CD14-positive monocyte (primary cell): Measurements from ENCODE around the gene CASK. TPM values are rescaled to one million over a fixed set of nuclear protein-coding genes. Genes with fewer than 3 reads are reported as not detected.

ENCODE experiments used
- DNase-seq, 3 donors: peaks; one replicate each; pipeline ENCODE4 v3.0.0-alpha.2; 2011 to 2022
- H2AFZ ChIP-seq: 2 replicates; pipeline ENCODE4 v1.6.0; 2012; ENCODE audit warnings: mild to moderate bottlenecking, low read depth, low read length, inconsistent platforms; ENCODE audit not compliant: insufficient read depth, poor library complexity, severe bottlenecking
- H3K27ac ChIP-seq, 2 donors: 1 replicate in 1 of 2; 2 replicates in 1 of 2; pipeline ENCODE4 v1.5.1; 2012 to 2013; ENCODE audit warnings: low read length in 2 of 2, control low read depth in 1 of 2, inconsistent platforms in 1 of 2, low read depth in 1 of 2, mild to moderate bottlenecking in 1 of 2
- H3K27me3 ChIP-seq, 2 donors: one replicate each; pipeline versions ENCODE4 v1.6.0 to v1.6.1; 2011 to 2013; ENCODE audit warnings: low read length in 2 of 2; ENCODE audit not compliant: control insufficient read depth in 2 of 2, insufficient read depth in 2 of 2
- H3K36me3 ChIP-seq, 2 donors: replicated peaks in 1 of 2; 1 replicate in 1 of 2; 2 replicates in 1 of 2; pipeline versions ENCODE4 v1.5.1 to v1.6.1; 2012 to 2013; ENCODE audit warnings: low read length in 2 of 2, control low read depth in 1 of 2, inconsistent platforms in 1 of 2, mild to moderate bottlenecking in 1 of 2; ENCODE audit not compliant: insufficient read depth in 2 of 2, control insufficient read depth in 1 of 2
- H3K4me1 ChIP-seq, 2 donors: 1 replicate in 1 of 2; 2 replicates in 1 of 2; pipeline versions ENCODE4 v1.5.1 to v1.6.1; 2012 to 2013; ENCODE audit warnings: low read length in 2 of 2, control low read depth in 1 of 2, inconsistent platforms in 1 of 2, mild to moderate bottlenecking in 1 of 2, moderate library complexity in 1 of 2; ENCODE audit not compliant: insufficient read depth in 2 of 2, control insufficient read depth in 1 of 2
- H3K4me2 ChIP-seq: replicated peaks from 2 replicates; pipeline ENCODE3; 2012; ENCODE audit warnings: low read length, moderate library complexity, mild to moderate bottlenecking; ENCODE audit not compliant: poor library complexity, severe bottlenecking; ENCODE audit errors: extremely low read depth
- H3K4me3 ChIP-seq, 3 experiments: fragments of 200-600 bp in 1 of 3; sonication (generic) in 1 of 3; replicated peaks in 1 of 3; 1 replicate in 2 of 3; 2 replicates in 1 of 3; pipeline ENCODE4 v1.5.1; 2011 to 2013; ENCODE audit warnings: low read length in 3 of 3, mild to moderate bottlenecking in 3 of 3, control low read depth in 2 of 3, low read depth in 2 of 3, inconsistent platforms in 1 of 3, moderate library complexity in 1 of 3
- H3K79me2 ChIP-seq: 2 replicates; pipeline ENCODE4 v1.6.0; 2012; ENCODE audit warnings: mild to moderate bottlenecking, control low read depth, inconsistent platforms, low read length, moderate library complexity; ENCODE audit not compliant: insufficient read depth
- H3K9ac ChIP-seq: 2 replicates; pipeline ENCODE4 v1.6.0; 2017; ENCODE audit warnings: low read length, mild to moderate bottlenecking; ENCODE audit not compliant: insufficient read depth, poor library complexity, severe bottlenecking
- H3K9me3 ChIP-seq, 2 donors: replicated peaks in 1 of 2; 1 replicate in 1 of 2; 2 replicates in 1 of 2; pipeline versions ENCODE4 v1.5.1 to v1.6.1; 2012 to 2013; ENCODE audit warnings: low read length in 2 of 2, control low read depth in 1 of 2; ENCODE audit not compliant: control insufficient read depth in 1 of 2, insufficient read depth in 1 of 2
- H4K20me1 ChIP-seq: 2 replicates; pipeline ENCODE4 v1.6.0; 2012; ENCODE audit warnings: mild to moderate bottlenecking, low read length, control low read depth, moderate library complexity; ENCODE audit not compliant: insufficient read depth
- H3K27ac Mint-ChIP-seq, 7 donors: one replicate each; pipeline ENCODE4 v1.8.0; 2020; ENCODE audit warnings: mild to moderate bottlenecking in 7 of 7, mixed read lengths in 7 of 7, moderate library complexity in 6 of 7, inconsistent platforms in 2 of 7
- H3K27me3 Mint-ChIP-seq, 3 donors: one replicate each; pipeline ENCODE4 v1.8.0; 2021 to 2022; ENCODE audit warnings: low read depth in 3 of 3, mild to moderate bottlenecking in 3 of 3, mixed read lengths in 3 of 3, moderate library complexity in 3 of 3, inconsistent platforms in 1 of 3
- H3K36me3 Mint-ChIP-seq, 2 donors: one replicate each; pipeline ENCODE4 v1.8.0; 2020; ENCODE audit warnings: mixed read lengths in 2 of 2, inconsistent platforms in 1 of 2, mild to moderate bottlenecking in 1 of 2
- H3K4me1 Mint-ChIP-seq: one replicate; pipeline ENCODE4 v1.8.0; 2020; ENCODE audit warnings: mild to moderate bottlenecking, mixed read lengths
- H3K4me3 Mint-ChIP-seq, 2 donors: one replicate each; pipeline ENCODE4 v1.8.0; 2020; ENCODE audit warnings: mild to moderate bottlenecking in 2 of 2, mixed read lengths in 2 of 2, moderate library complexity in 1 of 2
- H3K9me3 Mint-ChIP-seq, 7 donors: one replicate each; pipeline ENCODE4 v1.8.0; 2020 to 2022; ENCODE audit warnings: mixed read lengths in 7 of 7, mild to moderate bottlenecking in 6 of 7, moderate library complexity in 6 of 7, inconsistent platforms in 2 of 7
- CTCF ChIP-seq: fragments of 200-600 bp; IDR thresholded peaks from one replicate; pipeline ENCODE4 v1.8.0; 2022; ENCODE audit warnings: antibody characterized with exemption, mild to moderate bottlenecking
- WGBS: methylation state at CpG from one replicate; pipeline ENCODE4 v1.1.5; 2013; ENCODE audit warnings: missing lambda C conversion rate; ENCODE audit not compliant: insufficient coverage; 5-methylcytosine and 5-hydroxymethylcytosine counted together
- intact Hi-C, 2 donors: fragments of 100-400 bp; cut with micrococcal nuclease; formaldehyde crosslinking; loops; one replicate each; pipeline versions ENCODE4 v1.15.0 to v1.15.1; 2023
- polyA plus RNA-seq, 3 donors: library from polyadenylated mRNA; depleted of rRNA in 1 of 3; unstranded in 2 of 3; stranded (reverse) in 1 of 3; fragments of 300-500 nt in 2 of 3; fragments of >200 nt in 1 of 3; fragmentation: Illumina TruSeq in 2 of 3; gene quantifications; 1 replicate in 2 of 3; 2 replicates in 1 of 3; pipeline ENCODE4 v1.2.3, GENCODE V29; 2012 to 2021

The CASK gene
- polyA plus RNA-seq, 3 donors = 0.48 to 7.4 (median 2.5) TPM

GRCh38 chrX:41553688-41554087, 369.7 kb downstream of the CASK start:
- no peak for DNase-seq
- Histone ChIP-seq H3K79me2 (no peaks in the 10 kb centered on the region), H3K27ac (no peak overlapping the region), H3K27me3 (peaks cover 0 to 15% of the 10 kb centered on the region in 2 donors), H3K9me3 (no peaks in the 10 kb centered on the region), H3K9ac (no peak overlapping the region), H2AFZ (no peak overlapping the region), H3K4me3 (no peak overlapping the region), H3K36me3 (no peaks in the 10 kb centered on the region), H4K20me1 (no peaks in the 10 kb centered on the region), H3K4me1 (peaks cover under 1 to 2% of the 10 kb centered on the region in 2 donors), H3K4me2 (no peak overlapping the region)
- Mint-ChIP-seq H3K36me3 (peaks cover 8 to 9% of the 10 kb centered on the region in 2 donors), H3K27ac (no peak overlapping the region), H3K4me3 (no peak overlapping the region), H3K4me1 (peaks cover under 1% of the 10 kb centered on the region), H3K27me3 (peaks cover 0 to 10% (median 0%) of the 10 kb centered on the region in 3 donors), H3K9me3 (peaks cover 0 to 5% (median 0%) of the 10 kb centered on the region in 7 donors)
- intact Hi-C loops = loop anchor here (10.0 kb wide), 1 partner anchor 211 kb away; no protein-coding TSS in a partner anchor
- WGBS = no CpG with 5 or more reads among the region's 6 CpGs
- TF ChIP-seq CTCF = no peak

- no peaks in the 10 kb centered on the region for H3K4me1 ChIP-seq
- peak overlapping the region in 1 of 7 donors; percentile 29 for H3K27ac Mint-ChIP-seq
- H3K4me2 ChIP-seq = no peak overlapping the region
- H3K9ac ChIP-seq = no peak overlapping the region
- DNase-seq = no peak
- intact Hi-C loops = no loop called here
- no peak overlapping the region for H3K4me3 ChIP-seq
- no CpG with 5 or more reads among the region's 4 CpGs for WGBS
- peaks cover 0 to 7% (median 0%) of the 10 kb centered on the region in 7 donors for H3K9me3 Mint-ChIP-seq
- H3K36me3 Mint-ChIP-seq = peaks cover 9 to 13% of the 10 kb centered on the region in 2 donors
- peaks cover 0 to 5% of the 10 kb centered on the region in 2 donors for H3K27me3 ChIP-seq
- no peaks in the 10 kb centered on the region for H3K4me1 Mint-ChIP-seq
- H3K9me3 ChIP-seq = no peaks in the 10 kb centered on the region
- H3K27ac ChIP-seq = no peak overlapping the region
- H4K20me1 ChIP-seq = no peaks in the 10 kb centered on the region
- peaks cover 0 to 13% (median 0%) of the 10 kb centered on the region in 3 donors for H3K27me3 Mint-ChIP-seq
- H3K36me3 ChIP-seq = no peaks in the 10 kb centered on the region
- no peak overlapping the region for H3K4me3 Mint-ChIP-seq
- TF ChIP-seq CTCF = no peak
- no peak overlapping the region for H2AFZ ChIP-seq
- no peaks in the 10 kb centered on the region for H3K79me2 ChIP-seq
Measured at GRCh38 chrX:41548411-41548810, 374.9 kb downstream of the CASK start.
